OCI-LY1 (cell line): ENCODE data around the gene MAGEA2.
"Not testable (repeated sequence)": the region's sequence is repeated elsewhere in the genome, so short reads cannot be mapped to it uniquely, and the experiment has no call there.

Experiments used
- CTCF ChIP-seq: fragments of 200-600 bp; sonication (generic), shearing (Covaris generic); IDR thresholded peaks from 2 replicates; pipeline ENCODE4 v1.5.1; 2017; ENCODE audit warnings: mild to moderate bottlenecking, antibody characterized with exemption, low read length, moderate library complexity, mixed read lengths
- EZH2 ChIP-seq: fragments of 200-600 bp; sonication (generic), shearing (Covaris generic); IDR thresholded peaks from 2 replicates; pipeline ENCODE4 v1.8.0; 2017; ENCODE audit warnings: borderline replicate concordance, mixed run types, mild to moderate bottlenecking, antibody characterized with exemption, low read length, moderate library complexity, mixed read lengths

DNA sequence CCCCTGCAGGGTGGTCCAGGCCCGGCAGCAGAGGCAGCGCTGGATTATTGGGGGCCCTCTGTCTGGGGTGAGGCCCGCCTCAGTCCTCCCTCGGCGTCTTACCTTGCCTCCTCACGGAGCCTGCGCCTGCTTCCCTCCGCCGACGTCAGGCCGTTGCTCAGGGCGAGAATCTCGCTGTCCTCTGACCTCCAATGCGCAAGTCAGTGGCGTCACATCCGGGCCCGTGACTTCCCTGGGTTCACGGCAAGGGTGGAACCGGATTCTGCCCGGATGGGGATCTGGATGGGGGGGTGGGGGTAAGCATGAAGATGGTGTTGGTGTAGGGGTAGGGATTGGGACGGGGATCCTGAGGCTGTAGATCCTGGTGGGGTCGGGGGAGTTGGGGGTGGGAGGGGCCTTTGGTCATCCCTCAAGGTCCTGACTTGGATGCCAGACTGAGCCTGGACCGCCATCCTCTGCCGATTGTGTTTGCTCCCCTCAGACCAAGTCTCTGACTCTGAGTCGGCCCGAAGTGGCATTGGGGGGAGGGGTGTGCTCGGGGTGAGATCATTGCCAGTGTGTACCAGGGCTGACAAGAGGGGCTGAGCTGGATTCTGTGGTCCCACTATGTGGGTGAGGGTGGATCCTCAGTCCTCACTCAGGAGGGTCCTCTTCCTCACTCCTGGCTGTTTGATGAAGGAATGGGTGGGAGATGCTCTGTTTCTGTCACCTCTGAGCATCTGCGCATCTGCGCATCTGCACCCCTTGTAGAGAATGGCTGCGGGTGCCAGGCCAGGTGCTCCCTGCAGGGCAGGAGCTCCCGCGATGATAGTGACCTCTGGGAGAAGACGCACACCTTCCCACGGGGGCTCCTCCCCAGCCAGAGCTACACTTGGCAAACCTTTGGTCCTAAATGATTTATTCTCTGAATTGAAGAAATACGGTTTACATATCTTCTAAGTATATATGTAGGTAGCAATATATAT lies at the start of gene MAGEA2:
- not testable (repeated sequence) for TF ChIP-seq CTCF, EZH2
